B cell (primary cell): ENCODE results near the gene ABL1. TPM values are rescaled to one million over a fixed set of nuclear protein-coding genes. Genes with fewer than 3 reads are reported as not detected.

Experiments used
- ATAC-seq: fragments of 200-7000 bp; cut with Tn5 transposase; one replicate; pipeline ENCODE4 v1.10.0; 2021; ENCODE audit warnings: low read depth, mild to moderate bottlenecking, moderate number of reproducible peaks, moderate library complexity
- CTCF ChIA-PET: fragments of 350-600 bp; sonication (Branson Sonifier 250); formaldehyde crosslinking; loops from one replicate; lab custom pipeline; 2021; ENCODE audit warnings: antibody characterized with exemption, inconsistent platforms; lab: Charles Lee
- POLR2A ChIA-PET: fragments of 350-600 bp; sonication (Branson Sonifier 250); formaldehyde crosslinking; loops from one replicate; lab custom pipeline; 2021; ENCODE audit warnings: antibody characterized with exemption; lab: Charles Lee
- DNase-seq: peaks from one replicate; pipeline ENCODE4 v3.0.0; 2013
- H2AFZ ChIP-seq: 2 replicates; pipeline ENCODE4 v1.6.1; 2012; ENCODE audit warnings: mild to moderate bottlenecking, low read depth, low read length; ENCODE audit not compliant: insufficient read depth, poor library complexity, severe bottlenecking
- H3K27ac ChIP-seq, 2 donors: 1 replicate in 1 of 2; 2 replicates in 1 of 2; pipeline ENCODE4 v1.5.1; 2012 to 2013; ENCODE audit warnings: low read length in 2 of 2, mild to moderate bottlenecking in 2 of 2, moderate library complexity in 1 of 2
- H3K27me3 ChIP-seq, 4 experiments: fragments of 200-600 bp in 1 of 4; sonication (generic) in 1 of 4; replicated peaks in 1 of 4; 1 replicate in 2 of 4; 2 replicates in 2 of 4; pipeline versions ENCODE4 v1.6.1 to v1.7.0; 2013 to 2016; ENCODE audit warnings: low read length in 3 of 4, mild to moderate bottlenecking in 2 of 4, mixed read lengths in 1 of 4, moderate library complexity in 1 of 4; ENCODE audit not compliant: insufficient read depth in 4 of 4, control insufficient read depth in 3 of 4; ENCODE audit errors: control extremely low read depth in 1 of 4
- H3K36me3 ChIP-seq, 2 experiments: replicated peaks in 1 of 2; 1 replicate in 1 of 2; 2 replicates in 1 of 2; pipeline versions ENCODE4 v1.6.1 to v1.7.1; 2013; ENCODE audit warnings: low read length in 1 of 2; ENCODE audit not compliant: insufficient read depth in 2 of 2, control insufficient read depth in 1 of 2; ENCODE audit errors: control extremely low read depth in 1 of 2, extremely low read depth in 1 of 2
- H3K4me1 ChIP-seq, 2 donors: fragments of 200-600 bp in 1 of 2; sonication (generic) in 1 of 2; 1 replicate in 1 of 2; 2 replicates in 1 of 2; pipeline versions ENCODE4 v1.5.1 to v1.6.1; 2013 to 2017; ENCODE audit warnings: low read length in 2 of 2; ENCODE audit not compliant: control insufficient read depth in 2 of 2, insufficient read depth in 2 of 2
- H3K4me2 ChIP-seq: replicated peaks from 2 replicates; pipeline ENCODE3; 2012; ENCODE audit warnings: mild to moderate bottlenecking, low read depth, low read length; ENCODE audit not compliant: poor library complexity, severe bottlenecking
- H3K4me3 ChIP-seq, 5 experiments: fragments of 200-600 bp in 1 of 5; sonication (generic) in 1 of 5; 1 replicate in 3 of 5; 2 replicates in 2 of 5; pipeline versions ENCODE4 v1.5.1 to v1.7.0; 2011 to 2016; ENCODE audit warnings: low read length in 4 of 5, mild to moderate bottlenecking in 4 of 5, low read depth in 2 of 5, control low read depth in 1 of 5, moderate library complexity in 1 of 5; ENCODE audit not compliant: insufficient read depth in 1 of 5; ENCODE audit errors: control extremely low read depth in 1 of 5, extremely low read depth in 1 of 5
- H3K79me2 ChIP-seq: fragments of 200-600 bp; sonication (generic); one replicate; pipeline ENCODE4 v1.6.0; 2016; ENCODE audit warnings: low read length; ENCODE audit not compliant: control insufficient read depth, insufficient read depth
- H3K9ac ChIP-seq: fragments of 200-600 bp; sonication (generic); 2 replicates; pipeline ENCODE4 v1.6.1; 2017; ENCODE audit warnings: mild to moderate bottlenecking, low read length, moderate library complexity
- H3K9me3 ChIP-seq, 3 donors: one replicate each; pipeline versions ENCODE4 v1.6.1 to v1.7.1; 2013; ENCODE audit warnings: low read length in 2 of 3; ENCODE audit not compliant: control insufficient read depth in 2 of 3, insufficient read depth in 1 of 3; ENCODE audit errors: control extremely low read depth in 1 of 3
- H4K20me1 ChIP-seq: 2 replicates; pipeline ENCODE4 v1.6.0; 2012; ENCODE audit warnings: mild to moderate bottlenecking, low read length; ENCODE audit not compliant: insufficient read depth, control insufficient read depth, poor library complexity, severe bottlenecking
- H3K27ac Mint-ChIP-seq: one replicate; pipeline ENCODE4 v1.8.0; 2021; ENCODE audit warnings: mixed read lengths
- H3K27me3 Mint-ChIP-seq: one replicate; pipeline ENCODE4 v1.8.0; 2021; ENCODE audit warnings: mixed read lengths
- H3K4me1 Mint-ChIP-seq: one replicate; pipeline ENCODE4 v1.8.0; 2021; ENCODE audit warnings: mixed read lengths
- H3K4me3 Mint-ChIP-seq: one replicate; pipeline ENCODE4 v1.8.0; 2021; ENCODE audit warnings: mixed read lengths
- H3K9me3 Mint-ChIP-seq: one replicate; pipeline ENCODE4 v1.8.0; 2022; ENCODE audit warnings: mixed read lengths; ENCODE audit not compliant: insufficient read depth
- CTCF ChIP-seq: fragments of 200-600 bp; IDR thresholded peaks from one replicate; pipeline ENCODE4 v1.8.0; 2022; ENCODE audit warnings: antibody characterized with exemption, mild to moderate bottlenecking
- EZH2 ChIP-seq: IDR thresholded peaks from 2 replicates; pipeline ENCODE4 v1.6.1; 2012; ENCODE audit warnings: borderline replicate concordance, low read depth, mild to moderate bottlenecking, moderate library complexity, low read length; ENCODE audit not compliant: insufficient read depth, poor library complexity, severe bottlenecking
- WGBS: methylation state at CpG from one replicate; pipeline ENCODE4 v1.1.5; 2013; ENCODE audit warnings: missing lambda C conversion rate; ENCODE audit not compliant: insufficient coverage; 5-methylcytosine and 5-hydroxymethylcytosine counted together
- intact Hi-C: fragments of 100-400 bp; cut with micrococcal nuclease; formaldehyde crosslinking; loops from one replicate; pipeline ENCODE4 v1.10.0; 2022
- polyA minus RNA-seq: library from RNA; depleted of rRNA, polyadenylated mRNA; stranded (reverse); fragments of >200 nt; gene quantifications from 2 replicates; pipeline ENCODE4 v1.2.3, GENCODE V29; 2012
- polyA plus RNA-seq: library from polyadenylated mRNA; depleted of rRNA; stranded (reverse); fragments of >200 nt; gene quantifications from 2 replicates; pipeline ENCODE4 v1.2.3, GENCODE V29; 2012
- total RNA-seq, 2 donors: library from RNA; stranded (reverse); fragments of 120-200 nt in 1 of 2; gene quantifications; 1 replicate in 1 of 2; 2 replicates in 1 of 2; pipeline versions ENCODE4 v1.2.3 to v1.2.4, GENCODE V29; 2013 to 2022

ABL1 gene
- total RNA-seq = 44.5 and 46.0 TPM in 2 replicates
- 17.4 TPM for total RNA-seq (2013)
- 11.3 and 11.9 TPM in 2 replicates for polyA plus RNA-seq
- 14.1 and 20.3 TPM in 2 replicates for polyA minus RNA-seq

- Mint-ChIP-seq H3K4me1 (peaks cover 43% of the 10 kb centered on the region), H3K9me3 (no peaks in the 10 kb centered on the region), H3K4me3 (peak within 1 kb of the TSS; percentile 98), H3K27ac (peak within 1 kb of the TSS; percentile 88), H3K27me3 (no peaks in the 10 kb centered on the region)
- under 1% methylated on average over 67 of the region's 78 CpGs for WGBS
- H3K9me3 ChIP-seq = no peaks in the 10 kb centered on the region
- H3K4me2 ChIP-seq = peak within 1 kb of the TSS; percentile 86
- H2AFZ ChIP-seq = peak within 1 kb of the TSS; percentile 68
- peak within 1 kb of the TSS; percentile 36 to 69 (median 64) for H3K4me3 ChIP-seq
- CTCF ChIA-PET = no interaction called here
- H3K36me3 ChIP-seq = no peaks in the 10 kb centered on the region
- peaks cover 19% of the 10 kb centered on the region in 2 donors for H3K4me1 ChIP-seq
- peaks cover 24% of the 10 kb centered on the region for H4K20me1 ChIP-seq
- ATAC-seq = peak; percentile 77
- intact Hi-C loops = no loop called here
- POLR2A ChIA-PET = no interaction called here
- peak within 1 kb of the TSS; percentile 80 for H3K9ac ChIP-seq
- TF ChIP-seq CTCF = no peak
- no peak for TF ChIP-seq EZH2
- no peaks in the 10 kb centered on the region for H3K27me3 ChIP-seq
- H3K27ac ChIP-seq = peak within 1 kb of the TSS; percentile 28 to 66
- peak; percentile 72 for DNase-seq
- H3K79me2 ChIP-seq = peaks cover 51% of the 10 kb centered on the region
Measured at GRCh38 chr9:130834371-130835336, at the start of gene ABL1. Gene ABL1 (plus strand): TSS chr9:130835254. CDS start chr9:130835447, 193 bp downstream.

- WGBS = 64% methylated on average over 5 of the region's 6 CpGs
- ATAC-seq (no peak), DNase-seq (no peak)
- no peak overlapping the region for H2AFZ ChIP-seq
- no peak overlapping the region for H3K27ac ChIP-seq
- TF ChIP-seq EZH2 (no peak), CTCF (no peak)
- no peaks in the 10 kb centered on the region for H3K4me1 ChIP-seq
- no peak overlapping the region for H3K4me2 ChIP-seq
- no peak overlapping the region for H3K4me3 Mint-ChIP-seq
- no peak overlapping the region for H3K9ac ChIP-seq
- H3K79me2 ChIP-seq = peaks cover 63% of the 10 kb centered on the region
- peaks cover 0 to 3% of the 10 kb centered on the region in 2 experiments for H3K36me3 ChIP-seq
- no peaks in the 10 kb centered on the region for H3K27me3 Mint-ChIP-seq
- peaks cover 6% of the 10 kb centered on the region for H3K4me1 Mint-ChIP-seq
- H4K20me1 ChIP-seq = peaks cover 41% of the 10 kb centered on the region
- POLR2A ChIA-PET = no interaction called here
- H3K9me3 ChIP-seq = peaks cover 0 to 14% (median 8%) of the 10 kb centered on the region in 3 donors
- peaks cover 8% of the 10 kb centered on the region for H3K9me3 Mint-ChIP-seq
- no peak overlapping the region for H3K4me3 ChIP-seq
- H3K27ac Mint-ChIP-seq = no peak overlapping the region
- intact Hi-C loops = no loop called here
- no peaks in the 10 kb centered on the region for H3K27me3 ChIP-seq
- CTCF ChIA-PET = no interaction called here
Measured at GRCh38 chr9:130785940-130786508, 49.0 kb upstream of the ABL1 start.
